Activated naive CD4-positive, alpha-beta T cell treated with anti-CD3 and anti-CD28 coated beads, Interleukin-2, amount 50 U/mL, for 24 hours (primary cell): ENCODE data around the gene NCK2.
A peak's percentile ranks its signal among the peaks of the same experiment; 100 is the strongest.
"Not testable (repeated sequence)": the region's sequence is repeated elsewhere in the genome, so short reads cannot be mapped to it uniquely, and the experiment has no call there.

Experiments
- H3K27ac Mint-ChIP-seq: one replicate; pipeline ENCODE4 v1.8.0; 2021; ENCODE audit warnings: mild to moderate bottlenecking, mixed read lengths
- H3K27me3 Mint-ChIP-seq: one replicate; pipeline ENCODE4 v1.8.0; 2021; ENCODE audit warnings: mixed read lengths
- H3K36me3 Mint-ChIP-seq: one replicate; pipeline ENCODE4 v1.8.0; 2021; ENCODE audit warnings: mixed read lengths
- H3K4me1 Mint-ChIP-seq: one replicate; pipeline ENCODE4 v1.8.0; 2021; ENCODE audit warnings: mixed read lengths
- H3K4me3 Mint-ChIP-seq: one replicate; pipeline ENCODE4 v1.8.0; 2021; ENCODE audit warnings: mild to moderate bottlenecking, mixed read lengths
- H3K9me3 Mint-ChIP-seq: one replicate; pipeline ENCODE4 v1.8.0; 2021; ENCODE audit warnings: mixed read lengths

The NCK2 gene

GRCh38 chr2:105760191-105760590 lies 15.5 kb downstream of the NCK2 start:
- Mint-ChIP-seq H3K36me3 (peaks cover 14% of the 10 kb centered on the region), H3K4me3 (no peak overlapping the region)

GRCh38 chr2:105760639-105761337 lies 16.1 kb downstream of the NCK2 start:
- Mint-ChIP-seq H3K4me3 (peak overlapping the region; percentile 24), H3K9me3 (no peaks in the 10 kb centered on the region), H3K27ac (peak overlapping the region; percentile 96), H3K4me1 (peaks cover 94% of the 10 kb centered on the region), H3K36me3 (peaks cover 15% of the 10 kb centered on the region), H3K27me3 (no peaks in the 10 kb centered on the region)

More at GRCh38 chr2:105760191-105760590, 15.5 kb downstream of the NCK2 start:
- Mint-ChIP-seq H3K27me3 (no peaks in the 10 kb centered on the region), H3K9me3 (no peaks in the 10 kb centered on the region), H3K4me1 (peaks cover 94% of the 10 kb centered on the region), H3K27ac (peak overlapping the region; percentile 96)

GRCh38 chr2:105761931-105762515 lies 17.3 kb downstream of the NCK2 start:
- Mint-ChIP-seq H3K4me1 (peaks cover 94% of the 10 kb centered on the region), H3K36me3 (peaks cover 18% of the 10 kb centered on the region), H3K27ac (peak overlapping the region; percentile 96), H3K27me3 (no peaks in the 10 kb centered on the region), H3K9me3 (no peaks in the 10 kb centered on the region), H3K4me3 (peak overlapping the region; percentile 30)

GRCh38 chr2:105763076-105763475 lies 18.4 kb downstream of the NCK2 start:
- Mint-ChIP-seq H3K27me3 (no peaks in the 10 kb centered on the region), H3K4me1 (peaks cover 93% of the 10 kb centered on the region), H3K9me3 (no peaks in the 10 kb centered on the region), H3K4me3 (no peak overlapping the region), H3K36me3 (peaks cover 27% of the 10 kb centered on the region), H3K27ac (peak overlapping the region; percentile 96)

- Mint-ChIP-seq H3K36me3 (peaks cover 23% of the 10 kb centered on the region), H3K4me1 (peaks cover 94% of the 10 kb centered on the region), H3K27me3 (no peaks in the 10 kb centered on the region), H3K9me3 (no peaks in the 10 kb centered on the region), H3K4me3 (peak overlapping the region; percentile 62), H3K27ac (no peak overlapping the region)
Measured at GRCh38 chr2:105764059-105764458, 19.3 kb downstream of the NCK2 start.

GRCh38 chr2:105765415-105766299 lies 20.9 kb downstream of the NCK2 start:
- Mint-ChIP-seq H3K9me3 (no peaks in the 10 kb centered on the region), H3K4me3 (peak overlapping the region; percentile 52), H3K27ac (peak overlapping the region; percentile 96), H3K27me3 (no peaks in the 10 kb centered on the region), H3K36me3 (peaks cover 20% of the 10 kb centered on the region), H3K4me1 (peaks cover 93% of the 10 kb centered on the region)

GRCh38 chr2:105766300-105766866 lies 21.7 kb downstream of the NCK2 start:
- H3K9me3 Mint-ChIP-seq = no peaks in the 10 kb centered on the region
- peaks cover 93% of the 10 kb centered on the region for H3K4me1 Mint-ChIP-seq
- H3K27ac Mint-ChIP-seq = peak overlapping the region; percentile 91
- no peaks in the 10 kb centered on the region for H3K27me3 Mint-ChIP-seq
- H3K4me3 Mint-ChIP-seq = peak overlapping the region; percentile 52
- peaks cover 20% of the 10 kb centered on the region for H3K36me3 Mint-ChIP-seq

GRCh38 chr2:105768176-105768575 lies 23.5 kb downstream of the NCK2 start:
- Mint-ChIP-seq H3K4me1 (peaks cover 96% of the 10 kb centered on the region), H3K4me3 (no peak overlapping the region), H3K36me3 (peaks cover 22% of the 10 kb centered on the region), H3K9me3 (no peaks in the 10 kb centered on the region), H3K27me3 (no peaks in the 10 kb centered on the region), H3K27ac (peak overlapping the region; percentile 65)

GRCh38 chr2:105768961-105769452 lies 24.3 kb downstream of the NCK2 start:
- Mint-ChIP-seq H3K27me3 (no peaks in the 10 kb centered on the region), H3K4me1 (peaks cover 97% of the 10 kb centered on the region), H3K4me3 (peak overlapping the region; percentile 61), H3K9me3 (no peaks in the 10 kb centered on the region), H3K36me3 (peaks cover 25% of the 10 kb centered on the region), H3K27ac (peak overlapping the region; percentile 79)

- Mint-ChIP-seq H3K4me3 (peak overlapping the region; percentile 61), H3K4me1 (peaks cover 97% of the 10 kb centered on the region), H3K9me3 (no peaks in the 10 kb centered on the region), H3K36me3 (peaks cover 28% of the 10 kb centered on the region), H3K27ac (peak overlapping the region; percentile 79), H3K27me3 (no peaks in the 10 kb centered on the region)
Measured at GRCh38 chr2:105769504-105769903, 24.8 kb downstream of the NCK2 start.

GRCh38 chr2:105770149-105770548 lies 25.4 kb downstream of the NCK2 start:
- no peaks in the 10 kb centered on the region for H3K9me3 Mint-ChIP-seq
- peaks cover 26% of the 10 kb centered on the region for H3K36me3 Mint-ChIP-seq
- H3K27me3 Mint-ChIP-seq = no peaks in the 10 kb centered on the region
- peak overlapping the region; percentile 94 for H3K27ac Mint-ChIP-seq
- H3K4me1 Mint-ChIP-seq = peaks cover 97% of the 10 kb centered on the region
- H3K4me3 Mint-ChIP-seq = peak overlapping the region; percentile 63

GRCh38 chr2:105771291-105771690 lies 26.6 kb downstream of the NCK2 start:
- H3K27me3 Mint-ChIP-seq, H3K9me3 Mint-ChIP-seq, H3K4me3 Mint-ChIP-seq, H3K27ac Mint-ChIP-seq: not testable (repeated sequence)
- H3K36me3 Mint-ChIP-seq = peaks cover 24% of the 10 kb centered on the region
- H3K4me1 Mint-ChIP-seq = peaks cover 97% of the 10 kb centered on the region

- Mint-ChIP-seq H3K27me3 (no peaks in the 10 kb centered on the region), H3K9me3 (no peaks in the 10 kb centered on the region), H3K27ac (peak overlapping the region; percentile 92), H3K4me3 (no peak overlapping the region), H3K36me3 (peaks cover 23% of the 10 kb centered on the region), H3K4me1 (peaks cover 97% of the 10 kb centered on the region)
Measured at GRCh38 chr2:105771836-105772235, 27.1 kb downstream of the NCK2 start.

- H3K9me3 Mint-ChIP-seq = no peaks in the 10 kb centered on the region
- H3K27ac Mint-ChIP-seq = peak overlapping the region; percentile 92
- H3K27me3 Mint-ChIP-seq = no peaks in the 10 kb centered on the region
- H3K36me3 Mint-ChIP-seq = peaks cover 18% of the 10 kb centered on the region
- peaks cover 97% of the 10 kb centered on the region for H3K4me1 Mint-ChIP-seq
- H3K4me3 Mint-ChIP-seq = no peak overlapping the region
Measured at GRCh38 chr2:105772362-105772761, 27.6 kb downstream of the NCK2 start.

GRCh38 chr2:105773568-105773967 lies 28.9 kb downstream of the NCK2 start:
- H3K27ac Mint-ChIP-seq = peak overlapping the region; percentile 92
- peaks cover 13% of the 10 kb centered on the region for H3K36me3 Mint-ChIP-seq
- H3K4me3 Mint-ChIP-seq = peak overlapping the region; percentile 63
- no peaks in the 10 kb centered on the region for H3K9me3 Mint-ChIP-seq
- H3K4me1 Mint-ChIP-seq = peaks cover 98% of the 10 kb centered on the region
- no peaks in the 10 kb centered on the region for H3K27me3 Mint-ChIP-seq
